K562 (cell line): ENCODE data around the gene HOXA7. TPM values are rescaled to one million over a fixed set of nuclear protein-coding genes. Genes with fewer than 3 reads are reported as not detected.

Source experiments
- ATAC-seq: fragments of 200-7000 bp; cut with Tn5 transposase; 3 replicates; pipeline ENCODE4 v1.9.1; 2020; ENCODE audit warnings: moderate library complexity
- BruUV-seq: library from RNA; stranded (reverse); fragments of 400-500 nt; replicated peaks from 2 replicates; lab custom pipeline; 2021; lab: Mats Ljungman, UMichigan
- CTCF ChIA-PET: fragments of 300-600 bp; formaldehyde crosslinking; extraction: SDS; loops from one replicate; lab custom pipeline; 2021; ENCODE audit warnings: low intra/inter-chr PET ratio; lab: Yijun Ruan, JAX
- POLR2A ChIA-PET: fragments of 300-600, 350-650 bp; sonication (Branson Sonifier 250); formaldehyde crosslinking; extraction: SDS; loops from one replicate; lab custom pipeline; 2021; ENCODE audit warnings: antibody characterized with exemption, inconsistent platforms; lab: Yijun Ruan, JAX
- DNase-seq, 4 experiments: peaks; one replicate each; pipeline versions ENCODE4 v3.0.0 to v3.0.0-alpha.2; 2011 to 2018; ENCODE audit warnings: low spot score in 3 of 4, mixed read lengths in 3 of 4; ENCODE audit errors: extremely low read depth in 1 of 4
- FAIRE-seq: peaks from 2 replicates; lab custom pipeline; 2011; peaks lifted over from hg19 to GRCh38; lab: Jason Lieb, UNC
- H2AFZ ChIP-seq: 2 replicates; pipeline ENCODE4 v1.6.0; 2011; ENCODE audit warnings: low read depth, low read length, control low read depth, inconsistent platforms
- H3K27ac ChIP-seq: fragments of 200-600 bp; 3 replicates; pipeline ENCODE4 v1.8.0; 2011; ENCODE audit warnings: low read depth, mild to moderate bottlenecking, control low read depth, inconsistent platforms, low read length, moderate library complexity, mixed read lengths; ENCODE audit errors: extremely low read depth
- H3K27me3 ChIP-seq, 2 experiments: fragments of 300-600 bp in 1 of 2; 2 replicates in 1 of 2; 3 replicates in 1 of 2; pipeline versions ENCODE4 v1.6.0 to v1.8.0; 2011; ENCODE audit warnings: inconsistent platforms in 2 of 2, low read length in 2 of 2, mild to moderate bottlenecking in 1 of 2, mixed read lengths in 1 of 2, moderate library complexity in 1 of 2; ENCODE audit not compliant: control insufficient read depth in 2 of 2, insufficient read depth in 2 of 2
- H3K36me3 ChIP-seq: fragments of 300-600 bp; 3 replicates; pipeline ENCODE4 v1.8.0; 2011; ENCODE audit warnings: mild to moderate bottlenecking, low read length, inconsistent platforms; ENCODE audit not compliant: control insufficient read depth, insufficient read depth
- H3K4me1 ChIP-seq, 2 experiments: fragments of 200-600 bp in 1 of 2; replicated peaks in 1 of 2; 2 replicates in 1 of 2; 3 replicates in 1 of 2; pipeline versions ENCODE4 v1.5.1 to v1.8.0; 2011; ENCODE audit warnings: inconsistent platforms in 2 of 2, low read length in 2 of 2, mild to moderate bottlenecking in 1 of 2, mixed read lengths in 1 of 2, moderate library complexity in 1 of 2; ENCODE audit not compliant: control insufficient read depth in 2 of 2, insufficient read depth in 2 of 2
- H3K4me2 ChIP-seq: 2 replicates; pipeline ENCODE4 v1.6.1; 2011; ENCODE audit warnings: low read length, control low read depth, inconsistent platforms, mixed read lengths; ENCODE audit not compliant: insufficient read depth
- H3K4me3 ChIP-seq: fragments of 200-600 bp; sonication (generic), shearing (Covaris generic); 2 replicates; pipeline ENCODE4 v1.5.1; 2016; ENCODE audit warnings: control low read depth, inconsistent platforms
- H3K79me2 ChIP-seq: fragments of 200-600 bp; 3 replicates; pipeline ENCODE4 v1.8.0; 2011; ENCODE audit warnings: low read length, inconsistent platforms; ENCODE audit not compliant: control insufficient read depth, insufficient read depth
- H3K9ac ChIP-seq, 2 experiments: 2 replicates each; pipeline versions ENCODE4 v1.6.0 to v1.6.1; 2011; ENCODE audit warnings: low read depth in 2 of 2, low read length in 2 of 2, control low read depth in 1 of 2, inconsistent platforms in 1 of 2, mild to moderate bottlenecking in 1 of 2, mixed read lengths in 1 of 2; ENCODE audit not compliant: insufficient read depth in 1 of 2
- H3K9me1 ChIP-seq: one replicate; pipeline ENCODE4 v1.6.0; 2011; ENCODE audit warnings: inconsistent platforms, mild to moderate bottlenecking, low read length, moderate library complexity; ENCODE audit not compliant: control insufficient read depth, insufficient read depth
- H3K9me3 ChIP-seq: replicated peaks from 2 replicates; pipeline ENCODE4 v1.5.1; 2011; ENCODE audit warnings: low read depth, low read length, inconsistent platforms; ENCODE audit not compliant: control insufficient read depth, insufficient read depth
- H4K20me1 ChIP-seq: replicated peaks from 2 replicates; pipeline ENCODE4 v1.6.1; 2011; ENCODE audit warnings: low read length, inconsistent platforms, mixed read lengths; ENCODE audit not compliant: control insufficient read depth, insufficient read depth
- ARID4B ChIP-seq: sonication (generic); formaldehyde crosslinking; IDR thresholded peaks from 2 replicates; pipeline ENCODE4 v1.8.0; 2022; ENCODE audit warnings: mild to moderate bottlenecking, missing genetic modification reagents
- GATA2 ChIP-seq: sonication (generic); formaldehyde crosslinking; IDR thresholded peaks from 2 replicates; pipeline ENCODE4 v1.4.0; 2020; ENCODE audit warnings: mild to moderate bottlenecking, missing genetic modification reagents
- MNT ChIP-seq, 2 experiments: fragments of 450-650 bp; conservative IDR thresholded peaks; 2 replicates each; pipeline ENCODE4 v1.6.1; 2017; ENCODE audit warnings: mild to moderate bottlenecking in 2 of 2, moderate library complexity in 2 of 2
- NR0B1 ChIP-seq: fragments of 450-650 bp; IDR thresholded peaks from one replicate; pipeline ENCODE4 v1.6.1; 2018; ENCODE audit warnings: mild to moderate bottlenecking, moderate library complexity; ENCODE audit not compliant: partially characterized antibody
- NR3C1 ChIP-seq: sonication (generic); formaldehyde crosslinking; IDR thresholded peaks from 2 replicates; pipeline ENCODE4 v1.8.1; 2022; ENCODE audit warnings: missing genetic modification reagents
- PHTF2 ChIP-seq: fragments of 250-450 bp; sonication (Bioruptor Pico); IDR thresholded peaks from 2 replicates; pipeline ENCODE4 v1.5.0; 2021; ENCODE audit warnings: mild to moderate bottlenecking
- RFX7 ChIP-seq: fragments of 250-450 bp; sonication (Bioruptor Pico); IDR thresholded peaks from 2 replicates; pipeline ENCODE4 v1.5.1; 2021; ENCODE audit warnings: mild to moderate bottlenecking
- SAFB2 ChIP-seq: fragments of 200-400 bp; formaldehyde crosslinking; IDR thresholded peaks from 2 replicates; pipeline ENCODE4 v1.6.1; 2018; ENCODE audit warnings: borderline replicate concordance, low read length, low read depth, moderate library complexity; ENCODE audit not compliant: severe bottlenecking
- SMAD3 ChIP-seq: fragments of 450-650 bp; formaldehyde crosslinking; conservative IDR thresholded peaks from 2 replicates; pipeline ENCODE4 v1.4.0; 2020; ENCODE audit warnings: mild to moderate bottlenecking
- TAF7 ChIP-seq: fragments of 450-650 bp; IDR thresholded peaks from 2 replicates; pipeline ENCODE4 v1.6.1; 2016; ENCODE audit warnings: missing genetic modification characterization, missing compliant biosample characterization
- ZC3H8 ChIP-seq: fragments of 450-650 bp; IDR thresholded peaks from 2 replicates; pipeline ENCODE4 v1.6.1; 2017
- ZNF76 ChIP-seq: fragments of 250-450 bp; sonication (Bioruptor Pico); IDR thresholded peaks from 2 replicates; pipeline ENCODE4 v1.4.0; 2020; ENCODE audit warnings: mild to moderate bottlenecking, moderate library complexity, borderline replicate concordance
- WGBS: fragments of 100-300 bp; shearing (Covaris generic); methylation state at CpG from one replicate; pipeline ENCODE4 v1.1.6; 2016; ENCODE audit warnings: low coverage, mixed read lengths; ENCODE audit not compliant: insufficient coverage; ENCODE audit errors: missing lambda C conversion rate; 5-methylcytosine and 5-hydroxymethylcytosine counted together
- in situ Hi-C: fragments of 300-500 bp; cut with MboI; formaldehyde crosslinking; loops from 4 replicates; pipeline ENCODE4 v1.15.0; 2018; ENCODE audit warnings: inconsistent platforms, mixed read lengths
- intact Hi-C: fragments of 100-400 bp; cut with micrococcal nuclease; formaldehyde crosslinking; loops from 2 replicates; pipeline ENCODE4 v1.14.2; 2022
- polyA plus RNA-seq, 8 experiments: library from polyadenylated mRNA; depleted of rRNA in 4 of 8; stranded (reverse) in 5 of 8; unstranded in 3 of 8; fragments of >200 nt; fragmentation: Nextera tagmentation in 2 of 8; fragmentation: Illumina TruSeq in 1 of 8; extraction: Ambion mirVana in 2 of 8; extraction: Trizol in 1 of 8; gene quantifications; 2 replicates each; pipeline versions ENCODE4 v1.2.1 to v1.2.3, GENCODE V29; 2011 to 2014; ENCODE audit warnings: inconsistent platforms in 1 of 8, missing spikeins in 1 of 8
- total RNA-seq, 7 experiments: library from RNA; depleted of rRNA in 6 of 7; stranded (reverse); fragments of >200 nt in 6 of 7; fragmentation: Illumina TruSeq in 2 of 7; extraction: Trizol in 2 of 7; gene quantifications; 2 replicates each; pipeline versions ENCODE4 v1.2.1 to v1.2.3, GENCODE V29; 2011 to 2021; ENCODE audit warnings: low replicate concordance in 1 of 7

The HOXA7 gene
- total and polyA plus RNA-seq, 9 of the 15 experiments (the other 6 are each of a cell fraction or from before 2014, with no cell fraction given): not detected

GRCh38 chr7:27123007-27123476, 33.4 kb downstream of the HOXA7 start:
- Histone ChIP-seq H3K4me3 (no peak overlapping the region), H3K9ac (no peak overlapping the region), H2AFZ (no peak overlapping the region), H3K9me3 (no peaks in the 10 kb centered on the region), H3K4me1 (no peaks in the 10 kb centered on the region), H3K27me3 (peaks cover 29 to 62% of the 10 kb centered on the region in 2 experiments; a peak in 4 of 5 replicates), H4K20me1 (no peaks in the 10 kb centered on the region; the same call in none of the 2 replicates), H3K4me2 (no peak overlapping the region), H3K27ac (no peak overlapping the region), H3K9me1 (no peaks in the 10 kb centered on the region), H3K36me3 (no peaks in the 10 kb centered on the region), H3K79me2 (no peaks in the 10 kb centered on the region)
- DNase-seq: no peak
- no peak for FAIRE-seq
- in situ Hi-C loops: no loop called here
- intact Hi-C loops: no loop called here
- 2% methylated on average over 13 of the region's 14 CpGs for WGBS
- CTCF ChIA-PET: no interaction called here
- BruUV-seq: no TSS peak
- POLR2A ChIA-PET: interaction anchor here (0.6 kb wide), 1 partner anchor 95 kb away, joined by 3 read pairs; no protein-coding TSS in a partner anchor
- no peak for ATAC-seq
- TF ChIP-seq ARID4B (CRISPR knock-in tag) (no peak), ZC3H8 (no peak), PHTF2 (CRISPR knock-in tag) (no peak), NR0B1 (no peak), GATA2 (CRISPR knock-in tag) (no peak), NR3C1 (no peak), SAFB2 (no peak), MNT (conservative IDR thresholded peaks at IDR 0.05) (no peak), ZNF76 (no peak), SMAD3 (CRISPR knock-in tag) (no peak), TAF7 (no peak), RFX7 (CRISPR knock-in tag) (no peak)
